ENCODE measurements around the gene ZMYND12. TPM values are rescaled to one million over a fixed set of nuclear protein-coding genes. Genes with fewer than 3 reads are reported as not detected.
"Not testable (repeated sequence)": the region's sequence is repeated elsewhere in the genome, so short reads cannot be mapped to it uniquely, and the experiment has no call there.

Gene ZMYND12
- total RNA-seq, 1 donor from 2014 or later: 2.6 TPM

- peaks cover 18% of the 10 kb centered on the region for H3K36me3 ChIP-seq
- no peaks in the 10 kb centered on the region for H3K9me3 ChIP-seq (replicated peaks)
- H3K27me3 ChIP-seq (ENCODE audit: low read depth): no peaks in the 10 kb centered on the region
- no peaks in the 10 kb centered on the region for H3K4me1 ChIP-seq
- DNase-seq: no peak
- TF ChIP-seq, protein P1, sequence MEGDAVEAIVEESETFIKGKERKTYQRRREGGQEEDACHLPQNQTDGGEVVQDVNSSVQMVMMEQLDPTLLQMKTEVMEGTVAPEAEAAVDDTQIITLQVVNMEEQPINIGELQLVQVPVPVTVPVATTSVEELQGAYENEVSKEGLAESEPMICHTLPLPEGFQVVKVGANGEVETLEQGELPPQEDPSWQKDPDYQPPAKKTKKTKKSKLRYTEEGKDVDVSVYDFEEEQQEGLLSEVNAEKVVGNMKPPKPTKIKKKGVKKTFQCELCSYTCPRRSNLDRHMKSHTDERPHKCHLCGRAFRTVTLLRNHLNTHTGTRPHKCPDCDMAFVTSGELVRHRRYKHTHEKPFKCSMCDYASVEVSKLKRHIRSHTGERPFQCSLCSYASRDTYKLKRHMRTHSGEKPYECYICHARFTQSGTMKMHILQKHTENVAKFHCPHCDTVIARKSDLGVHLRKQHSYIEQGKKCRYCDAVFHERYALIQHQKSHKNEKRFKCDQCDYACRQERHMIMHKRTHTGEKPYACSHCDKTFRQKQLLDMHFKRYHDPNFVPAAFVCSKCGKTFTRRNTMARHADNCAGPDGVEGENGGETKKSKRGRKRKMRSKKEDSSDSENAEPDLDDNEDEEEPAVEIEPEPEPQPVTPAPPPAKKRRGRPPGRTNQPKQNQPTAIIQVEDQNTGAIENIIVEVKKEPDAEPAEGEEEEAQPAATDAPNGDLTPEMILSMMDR (IDR thresholded peaks at IDR 0.05; ENCODE audit: borderline replicate concordance): no peak
- intact Hi-C loops (cut with micrococcal nuclease): no loop called here
- no peak overlapping the region for H3K27ac ChIP-seq (replicated peaks)
- H3K4me3 ChIP-seq: no peak overlapping the region
These were observed 26.9 kb upstream of the ZMYND12 start for GRCh38 chr1:42482635-42483153.

GRCh38 chr1:42480921-42481320, 25.1 kb upstream of the ZMYND12 start:
- Histone ChIP-seq H3K4me3 (no peak overlapping the region), H3K27ac (replicated peaks) (no peak overlapping the region), H3K36me3 (peaks cover 18% of the 10 kb centered on the region), H3K9me3 (replicated peaks) (no peaks in the 10 kb centered on the region), H3K4me1 (no peaks in the 10 kb centered on the region), H3K27me3 (ENCODE audit: low read depth) (no peaks in the 10 kb centered on the region)
- TF ChIP-seq, protein P1 (IDR thresholded peaks at IDR 0.05; ENCODE audit: borderline replicate concordance): no peak
- no peak for DNase-seq
- intact Hi-C loops (cut with micrococcal nuclease): no loop called here

- H3K4me1 ChIP-seq: no peaks in the 10 kb centered on the region
- TF ChIP-seq, protein P1 (IDR thresholded peaks at IDR 0.05; ENCODE audit: borderline replicate concordance): no peak
- intact Hi-C loops (cut with micrococcal nuclease): no loop called here
- H3K9me3 ChIP-seq (replicated peaks): no peaks in the 10 kb centered on the region
- H3K36me3 ChIP-seq: peaks cover 18% of the 10 kb centered on the region
- DNase-seq: no peak
- H3K27ac ChIP-seq (replicated peaks): no peak overlapping the region
- H3K4me3 ChIP-seq: no peak overlapping the region
- H3K27me3 ChIP-seq (ENCODE audit: low read depth): no peaks in the 10 kb centered on the region
These were observed 23.8 kb upstream of the ZMYND12 start for GRCh38 chr1:42479621-42480020.

- Histone ChIP-seq H3K27ac (replicated peaks) (no peak overlapping the region), H3K27me3 (ENCODE audit: low read depth) (no peaks in the 10 kb centered on the region), H3K9me3 (replicated peaks) (no peaks in the 10 kb centered on the region), H3K4me1 (no peaks in the 10 kb centered on the region), H3K4me3 (no peak overlapping the region), H3K36me3 (peaks cover 9% of the 10 kb centered on the region)
- TF ChIP-seq, protein P1 (IDR thresholded peaks at IDR 0.05; ENCODE audit: borderline replicate concordance): no peak
- no peak for DNase-seq
- intact Hi-C loops (cut with micrococcal nuclease): no loop called here
These were observed 22.0 kb upstream of the ZMYND12 start for GRCh38 chr1:42477775-42478174.

DNA sequence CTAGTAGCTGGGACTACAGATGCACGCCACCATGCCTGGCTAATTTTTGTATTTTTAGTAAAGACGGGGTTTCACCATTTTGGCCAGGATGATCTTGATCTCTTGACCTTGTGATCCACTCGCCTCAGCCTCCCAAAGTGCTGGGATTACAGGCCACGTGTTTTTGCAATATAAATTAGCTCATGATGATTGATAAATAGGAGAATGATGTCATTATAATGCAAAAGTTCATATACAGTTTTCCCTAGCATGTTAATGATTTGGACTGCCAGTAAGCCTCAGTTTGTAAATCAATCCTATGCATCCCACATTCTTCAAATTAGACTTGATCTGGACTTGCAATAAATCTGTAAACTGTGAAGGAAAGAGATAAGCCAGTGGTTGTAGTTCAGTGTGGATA, 21.5 kb upstream of the ZMYND12 start:
- H3K27me3 ChIP-seq (ENCODE audit: low read depth); H3K4me1 ChIP-seq; H3K36me3 ChIP-seq; H3K27ac ChIP-seq (replicated peaks); intact Hi-C loops (cut with micrococcal nuclease); DNase-seq; H3K4me3 ChIP-seq; H3K9me3 ChIP-seq (replicated peaks): not testable (repeated sequence)

DNA sequence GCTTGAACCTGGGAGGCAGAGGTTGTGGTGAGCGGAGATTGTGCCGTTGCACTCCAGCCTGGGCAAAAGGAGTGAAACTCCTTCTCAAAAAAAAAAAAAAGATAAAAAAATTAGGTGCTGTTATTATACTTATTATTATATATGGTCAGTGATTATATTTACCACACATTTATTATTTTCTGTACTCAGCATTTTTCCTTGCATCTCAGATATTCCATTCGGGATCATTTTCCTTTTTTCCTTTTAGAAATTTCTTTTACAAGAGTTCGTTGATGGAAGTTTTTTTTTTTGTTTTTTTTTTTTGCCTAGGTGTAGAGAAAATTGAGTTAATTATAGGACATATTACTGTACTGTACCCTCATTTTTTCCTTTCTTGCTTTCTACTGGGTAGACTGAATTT, 20.8 kb upstream of the ZMYND12 start:
- intact Hi-C loops (cut with micrococcal nuclease): no loop called here
- Histone ChIP-seq H3K4me1 (no peaks in the 10 kb centered on the region), H3K27ac (replicated peaks) (no peak overlapping the region), H3K9me3 (replicated peaks) (no peaks in the 10 kb centered on the region), H3K4me3 (no peak overlapping the region), H3K27me3 (ENCODE audit: low read depth) (no peaks in the 10 kb centered on the region), H3K36me3 (peaks cover 7% of the 10 kb centered on the region)
- DNase-seq: no peak
- TF ChIP-seq, protein P1 (IDR thresholded peaks at IDR 0.05; ENCODE audit: borderline replicate concordance): no peak
